Measurements from ENCODE around the gene LIMCH1.

LIMCH1 gene

GRCh38 chr4:41528512-41529205 is 9.3 kb upstream of the LIMCH1 start:
- no peak for DNase-seq (ENCODE audit: low read depth, low spot score)

- no peak for DNase-seq (ENCODE audit: low read depth, low spot score)
Measured at GRCh38 chr4:41530741-41531140, 7.2 kb upstream of the LIMCH1 start.

GRCh38 chr4:41532336-41532735 is 5.6 kb upstream of the LIMCH1 start:
- no peak for DNase-seq (ENCODE audit: low read depth, low spot score)

DNA sequence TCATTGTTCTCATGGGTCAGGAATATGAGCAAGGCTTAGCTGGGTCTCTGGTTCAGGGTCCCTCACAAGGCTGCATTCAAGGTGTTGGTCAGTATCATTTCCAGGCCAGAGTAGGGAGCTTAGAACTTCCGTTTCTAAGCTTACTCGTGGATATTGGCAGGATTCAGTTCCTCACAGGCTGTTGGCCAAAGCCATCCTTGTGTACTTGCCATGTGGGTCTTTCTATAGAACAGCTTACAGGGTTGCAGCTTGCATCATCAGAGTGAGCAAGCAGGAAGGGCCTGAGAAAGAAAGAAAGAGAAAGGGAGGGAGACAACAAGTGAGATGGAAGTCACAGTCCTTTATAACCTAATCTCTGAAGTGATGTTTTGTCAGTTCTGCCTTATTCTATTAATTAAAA is 5.1 kb upstream of the LIMCH1 start:
- DNase-seq (ENCODE audit: low read depth, low spot score): no peak

DNA sequence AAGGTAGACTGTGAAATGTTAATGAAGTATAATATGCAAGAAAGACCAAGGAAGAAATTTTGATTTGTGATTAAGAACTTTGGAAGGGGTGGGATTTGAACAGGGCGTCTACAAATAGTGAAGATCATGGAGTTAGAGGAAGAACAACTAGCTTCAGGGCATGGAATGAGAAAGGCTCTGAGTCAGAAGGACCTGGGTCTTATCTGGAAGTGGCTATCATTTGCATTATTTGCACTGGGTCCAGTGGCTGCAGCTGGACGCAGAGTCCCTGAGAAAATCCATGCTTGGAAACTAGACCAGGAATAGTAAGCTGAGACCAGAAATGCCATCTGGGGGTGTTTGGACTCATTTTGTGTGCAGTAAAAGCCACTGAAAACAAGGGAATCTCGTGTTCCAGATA is 4.3 kb upstream of the LIMCH1 start:
- DNase-seq (ENCODE audit: low read depth, low spot score): no peak

DNA sequence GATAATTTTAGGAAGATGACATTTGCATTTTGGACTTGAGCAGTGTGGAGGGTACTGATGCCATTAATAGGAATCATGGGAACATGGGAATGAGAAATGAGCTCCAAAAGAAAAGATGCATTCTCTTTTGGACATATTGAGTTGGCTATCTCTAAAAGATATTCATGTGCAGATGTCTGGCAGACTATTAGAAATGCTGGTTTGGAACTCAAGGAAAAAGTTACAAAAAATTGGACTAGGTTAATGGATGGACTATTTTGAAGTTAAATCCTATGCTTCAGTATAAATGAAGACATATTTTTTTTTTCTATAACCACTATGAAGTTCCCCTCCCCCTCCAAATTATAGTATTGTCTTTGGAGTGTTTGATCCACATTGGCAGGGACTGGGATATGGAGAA is 3.6 kb upstream of the LIMCH1 start:
- no peak for DNase-seq (ENCODE audit: low read depth, low spot score)

GRCh38 chr4:41535911-41536371 is 2.0 kb upstream of the LIMCH1 start:
- DNase-seq (ENCODE audit: low read depth, low spot score): no peak

- DNase-seq (ENCODE audit: low read depth, low spot score): no peak
Measured at GRCh38 chr4:41537292-41537890, 566 bp upstream of the LIMCH1 start.

- no peak for DNase-seq (ENCODE audit: low read depth, low spot score)
Measured at GRCh38 chr4:41538887-41539498, 1.0 kb downstream of the LIMCH1 start.

- DNase-seq (ENCODE audit: low read depth, low spot score): no peak
Measured at GRCh38 chr4:41539711-41540110, 1.8 kb downstream of the LIMCH1 start.

DNA sequence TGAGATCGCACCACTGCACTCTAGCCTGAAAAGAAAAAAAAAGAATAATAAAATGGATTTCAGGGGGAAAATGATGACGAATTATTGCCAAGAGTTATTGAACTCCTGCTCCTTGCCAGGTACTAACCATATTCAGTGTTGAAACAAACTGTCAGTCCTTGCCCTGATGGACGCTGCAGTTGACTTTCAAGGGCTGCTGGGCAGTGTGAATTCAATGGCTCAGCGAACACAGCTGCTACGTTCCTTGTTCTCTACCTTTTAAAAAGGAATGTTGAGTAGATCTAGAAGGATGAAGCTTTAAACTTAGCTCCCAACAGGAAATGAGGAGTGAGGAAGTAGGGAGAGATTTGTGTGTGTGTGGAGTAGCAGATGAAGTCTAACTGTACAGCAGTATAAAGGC is 2.7 kb downstream of the LIMCH1 start:
- DNase-seq (ENCODE audit: low read depth, low spot score): no peak

GRCh38 chr4:41541687-41542094 is 3.7 kb downstream of the LIMCH1 start:
- DNase-seq (ENCODE audit: low read depth, low spot score): no peak

DNA sequence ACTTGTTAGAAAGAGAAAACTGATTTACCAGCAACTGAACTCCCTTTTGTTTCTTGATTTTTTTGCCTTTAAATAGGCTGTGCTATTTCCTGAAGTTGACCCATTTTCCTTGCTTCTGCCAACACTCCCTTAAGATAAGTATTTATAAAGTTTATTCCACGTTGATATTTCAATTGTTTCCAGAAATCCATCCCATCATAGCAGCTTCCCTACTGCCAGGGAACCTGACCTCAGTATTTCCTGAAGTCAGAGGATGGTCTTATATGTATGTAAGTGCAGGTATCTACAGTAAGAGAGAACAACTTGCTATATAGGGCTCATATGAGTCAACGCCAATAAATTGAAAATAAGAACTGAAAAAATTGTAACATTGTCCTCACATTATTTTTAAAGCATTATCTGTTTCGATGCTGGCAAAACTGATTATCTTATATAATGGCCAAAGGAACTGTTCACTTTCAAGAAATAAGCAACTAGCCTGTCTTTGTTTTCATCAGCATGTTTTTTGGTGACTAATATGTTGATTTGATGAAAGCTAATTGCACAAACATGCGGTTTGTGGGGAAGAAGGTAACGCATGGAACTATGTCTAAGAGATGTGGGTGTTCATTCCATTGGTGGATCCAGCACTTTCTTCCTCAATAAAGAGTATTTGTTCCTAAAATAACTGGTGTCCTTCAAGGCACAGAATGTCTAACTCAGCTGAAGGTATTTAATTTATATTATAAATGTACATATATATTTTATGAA is 4.7 kb downstream of the LIMCH1 start:
- DNase-seq (ENCODE audit: low read depth, low spot score): no peak

DNA sequence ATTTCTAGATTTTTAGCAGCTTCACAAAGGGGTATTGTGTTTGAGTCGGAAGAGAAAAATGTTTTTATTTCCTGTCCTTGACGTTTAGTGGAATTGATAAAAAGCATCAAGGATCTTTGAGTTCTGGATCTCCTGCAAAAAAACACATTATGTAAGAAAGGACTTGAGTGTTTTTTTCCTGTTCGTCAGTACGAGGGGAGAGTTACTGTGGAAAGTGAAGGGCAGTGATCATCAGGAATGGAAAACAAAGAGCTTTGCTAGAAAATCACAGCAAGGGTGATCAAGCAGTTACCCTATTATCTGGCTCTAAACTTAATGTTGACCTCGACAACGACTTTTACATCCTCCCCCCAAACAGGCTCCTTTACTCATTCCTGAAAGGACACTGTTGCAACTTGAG is 7.3 kb downstream of the LIMCH1 start:
- DNase-seq (ENCODE audit: low read depth, low spot score): no peak

- DNase-seq (ENCODE audit: low read depth, low spot score): no peak
Measured at GRCh38 chr4:41546638-41547037, 8.7 kb downstream of the LIMCH1 start.

- DNase-seq (ENCODE audit: low read depth, low spot score): no peak
Measured at GRCh38 chr4:41548305-41548880, 10.4 kb downstream of the LIMCH1 start.

DNA sequence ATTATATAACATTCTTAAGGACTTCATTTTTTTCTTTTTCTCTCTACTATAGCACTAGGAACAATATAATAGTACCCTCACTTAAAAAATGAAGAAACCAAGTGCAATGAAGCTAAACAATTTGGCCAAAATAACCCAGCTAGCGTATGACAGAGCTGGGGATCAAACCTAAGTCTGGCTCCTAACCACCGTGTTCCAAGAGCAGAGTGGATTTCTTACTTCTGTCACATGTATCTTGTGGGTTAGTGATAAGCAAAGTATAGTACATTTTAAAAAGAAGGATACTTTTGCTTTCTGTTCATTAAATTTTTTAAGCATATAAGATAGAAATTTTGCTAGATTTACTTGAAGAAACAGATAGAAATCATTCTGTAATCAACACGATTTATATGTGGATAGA is 11.5 kb downstream of the LIMCH1 start:
- no peak for DNase-seq (ENCODE audit: low read depth, low spot score)

DNA sequence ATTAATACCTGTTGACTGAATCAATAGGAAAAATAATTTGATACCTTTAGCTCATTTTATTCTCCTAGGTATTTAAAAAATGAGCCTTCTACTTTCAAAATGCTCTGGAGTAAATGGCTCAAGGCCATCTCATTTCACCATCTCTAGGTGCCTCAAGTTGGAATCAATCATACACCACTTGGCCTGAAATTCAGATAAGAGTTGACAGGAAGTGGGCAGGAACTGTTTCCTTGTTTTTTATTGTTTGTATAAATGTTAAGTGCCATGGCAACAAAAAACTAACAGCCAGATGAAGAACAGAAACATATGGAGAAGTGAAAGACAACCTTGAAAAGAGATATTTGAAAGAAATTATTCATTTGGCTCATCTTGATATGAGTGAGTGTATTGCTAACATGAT is 12.4 kb downstream of the LIMCH1 start:
- DNase-seq (ENCODE audit: low read depth, low spot score): no peak

GRCh38 chr4:41551536-41551935 is 13.6 kb downstream of the LIMCH1 start:
- no peak for DNase-seq (ENCODE audit: low read depth, low spot score)

DNA sequence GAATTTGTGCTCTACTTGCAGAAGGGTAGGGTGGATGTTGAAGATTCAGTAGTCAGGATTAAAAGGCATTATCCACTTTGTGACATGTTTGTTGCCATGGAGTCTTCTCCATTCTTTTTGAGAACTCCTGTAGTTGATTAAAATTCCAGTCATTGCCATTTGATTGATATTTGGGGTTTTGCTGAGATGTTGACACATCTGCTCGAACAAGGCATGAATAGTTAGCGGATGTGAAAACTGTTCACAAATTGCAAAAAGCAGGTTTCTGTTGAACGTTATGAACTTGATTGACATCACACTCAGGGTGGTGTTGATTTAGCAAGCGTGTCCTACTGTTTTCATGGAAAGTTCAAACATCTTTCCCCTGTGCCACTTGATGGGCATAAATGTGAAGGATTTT is 16.9 kb downstream of the LIMCH1 start:
- no peak for DNase-seq (ENCODE audit: low read depth, low spot score)

DNA sequence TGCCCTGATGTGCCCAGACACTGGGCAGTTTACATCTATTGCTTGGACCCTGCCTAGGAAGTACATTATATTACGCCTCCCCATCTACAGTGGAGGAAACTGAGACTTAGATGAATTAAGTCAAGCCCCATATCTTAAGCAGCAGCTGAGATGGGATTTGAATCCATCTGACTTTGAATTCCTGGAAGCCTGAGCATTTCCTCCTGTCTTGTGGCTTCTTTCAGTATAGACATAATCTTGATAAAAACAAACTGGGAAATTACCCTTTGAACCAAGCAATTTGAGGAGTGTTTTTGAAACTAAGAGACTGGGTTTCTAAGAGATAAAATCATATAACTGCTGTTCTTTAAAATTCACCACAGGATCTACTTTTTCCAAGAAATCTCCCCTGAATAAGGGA is 18.6 kb downstream of the LIMCH1 start:
- DNase-seq (ENCODE audit: low read depth, low spot score): no peak

DNA sequence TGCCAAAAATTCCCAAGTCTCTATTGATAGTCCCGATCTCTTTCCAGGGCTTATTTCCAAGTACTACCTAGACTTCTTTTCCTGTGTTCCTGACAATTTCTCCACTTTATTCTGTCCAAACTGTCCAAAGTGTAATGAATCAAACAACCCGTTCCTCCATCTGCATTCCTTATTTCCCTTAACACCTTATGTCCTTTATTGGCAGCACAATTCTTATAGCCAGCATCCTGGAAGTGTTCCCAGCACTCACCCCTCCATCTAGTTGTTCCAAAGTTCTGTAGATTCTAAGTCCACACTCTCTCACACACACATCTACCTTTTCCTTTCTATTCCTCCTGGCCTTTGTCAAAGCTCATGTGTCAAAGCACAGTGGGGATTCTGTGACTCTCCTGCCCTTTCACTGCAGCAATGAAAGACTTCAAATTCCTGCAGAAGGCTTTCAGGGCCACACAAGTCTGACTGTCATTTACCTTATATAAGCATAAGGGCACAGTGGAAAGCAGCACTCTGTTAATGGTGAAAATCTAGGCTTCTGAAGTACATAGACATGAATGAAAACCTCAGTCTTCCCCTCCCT is 22.1 kb downstream of the LIMCH1 start:
- no peak for DNase-seq (ENCODE audit: low read depth, low spot score)

Data from activated CD4-positive, CD25-positive, alpha-beta regulatory T cell treated with anti-CD3 and anti-CD28 coated beads, Interleukin-2, amount 50 U/mL, for 16 hours (primary cell).